Right lobe of liver (tissue), 6 donors: ENCODE measurements around the gene PDIA3. TPM values are rescaled to one million over a fixed set of nuclear protein-coding genes. Genes with fewer than 3 reads are reported as not detected.

Experiments
- ATAC-seq, 4 donors: fragments of 200-7000 bp; cut with Tn5 transposase; one replicate each; pipeline ENCODE4 v1.9.1; 2020; ENCODE audit warnings: mild to moderate bottlenecking in 4 of 4, moderate library complexity in 4 of 4
- DNase-seq, 3 donors: peaks; one replicate each; pipeline ENCODE4 v3.0.0-alpha.2; 2020
- H3K27ac ChIP-seq, 3 donors: fragments of 200-600 bp; one replicate each; pipeline ENCODE4 v1.8.0; 2022
- H3K27me3 ChIP-seq, 2 donors: fragments of 200-600 bp; one replicate each; pipeline ENCODE4 v1.8.0; 2022
- H3K36me3 ChIP-seq, 4 donors: fragments of 200-600 bp; sonication (generic) in 1 of 4; one replicate each; pipeline versions ENCODE4 v1.5.1 to v1.8.0; 2017 to 2022; ENCODE audit warnings: control low read depth in 1 of 4
- H3K4me1 ChIP-seq, 4 donors: fragments of 200-600 bp; sonication (generic) in 1 of 4; one replicate each; pipeline versions ENCODE4 v1.5.1 to v1.8.0; 2017 to 2022; ENCODE audit warnings: control low read depth in 1 of 4
- H3K4me3 ChIP-seq, 3 donors: fragments of 200-600 bp; one replicate each; pipeline ENCODE4 v1.8.0; 2022
- H3K9me3 ChIP-seq, 4 donors: fragments of 200-600 bp; sonication (generic) in 1 of 4; one replicate each; pipeline versions ENCODE4 v1.5.1 to v1.8.0; 2017 to 2022; ENCODE audit warnings: control low read depth in 1 of 4
- CTCF ChIP-seq, 4 donors: fragments of 200-600 bp in 3 of 4; fragments of 450-650 bp in 1 of 4; IDR thresholded peaks; one replicate each; pipeline versions ENCODE4 v1.5.1 to v1.8.0; 2016 to 2022; ENCODE audit warnings: antibody characterized with exemption in 4 of 4, mild to moderate bottlenecking in 2 of 4
- POLR2A ChIP-seq: fragments of 450-650 bp; IDR thresholded peaks from one replicate; pipeline ENCODE4 v1.6.1; 2017; ENCODE audit warnings: antibody characterized with exemption, mild to moderate bottlenecking
- WGBS: methylation state at CpG from one replicate; pipeline ENCODE4 v1.1.6; 2018; ENCODE audit warnings: low coverage, low lambda C conversion rate; ENCODE audit not compliant: insufficient coverage; ENCODE audit errors: missing lambda C conversion rate; 5-methylcytosine and 5-hydroxymethylcytosine counted together
- intact Hi-C, 2 donors: fragments of 100-400 bp; cut with DNase I; formaldehyde crosslinking; loops; one replicate each; pipeline versions ENCODE4 v1.11.2 to v1.14.1; 2022
- total RNA-seq, 6 experiments: library from RNA; depleted of rRNA in 2 of 6; stranded (reverse); fragments of >200 nt in 2 of 6; fragmentation: NEBNext Ultra II Directional in 3 of 6; extraction: Animal tissue kit (Norgen Biotek cat#: 25700) in 3 of 6; gene quantifications; one replicate each; pipeline versions ENCODE4 v1.1.0 to v1.2.4, GENCODE V29; 2016 to 2023
- donor health status: DM: no; HTN: yes; CAD: no.
- donor health status: DM: no; HTN: no; CAD: no.
- donor health status: DM: no; HTN: no; CAD: no.
- donor health status: DM: no; HTN: yes; CAD: no.
- donor health status: DM: no; HTN: yes; CAD: no.

Gene PDIA3
- total RNA-seq, 6 experiments from 2014 or later = 203 to 511 (median 317) TPM

- TF ChIP-seq CTCF (IDR thresholded peaks at IDR 0.05) (no peak), POLR2A (no peak)
- ATAC-seq (no peak), DNase-seq (no peak)
- H3K36me3 ChIP-seq = peaks cover 0 to 30% (median 19%) of the 10 kb centered on the region in 4 donors
- WGBS = 70% methylated on average over 5 of the region's 9 CpGs
- H3K27ac ChIP-seq = peak overlapping the region in 2 of 3 donors; percentile 14 to 99
- no peaks in the 10 kb centered on the region for H3K27me3 ChIP-seq
- H3K4me1 ChIP-seq = peaks cover 0 to 21% (median 8%) of the 10 kb centered on the region in 4 donors
- H3K9me3 ChIP-seq = no peaks in the 10 kb centered on the region
- intact Hi-C loops = no loop called here
- peak overlapping the region in 1 of 3 donors; percentile 93 for H3K4me3 ChIP-seq
Observed at GRCh38 chr15:43794269-43795037, 48.2 kb downstream of the PDIA3 start.

- H3K9me3 ChIP-seq = no peaks in the 10 kb centered on the region
- ATAC-seq = no peak
- H3K4me1 ChIP-seq = peaks cover 0 to 21% (median 8%) of the 10 kb centered on the region in 4 donors
- H3K4me3 ChIP-seq = no peak overlapping the region
- peaks cover 0 to 30% (median 19%) of the 10 kb centered on the region in 4 donors for H3K36me3 ChIP-seq
- WGBS = 74% methylated on average over 2 of the region's 2 CpGs
- intact Hi-C loops = no loop called here
- no peak for DNase-seq
- no peaks in the 10 kb centered on the region for H3K27me3 ChIP-seq
- H3K27ac ChIP-seq = peak overlapping the region in 2 of 3 donors; percentile 14 to 22
- TF ChIP-seq POLR2A = no peak
- TF ChIP-seq CTCF (IDR thresholded peaks at IDR 0.05) = no peak
Observed at GRCh38 chr15:43795197-43795596, 49.0 kb downstream of the PDIA3 start.

- TF ChIP-seq POLR2A (no peak), CTCF (IDR thresholded peaks at IDR 0.05) (no peak)
- Histone ChIP-seq H3K27ac (no peak overlapping the region), H3K27me3 (no peaks in the 10 kb centered on the region), H3K36me3 (peaks cover 0 to 30% (median 19%) of the 10 kb centered on the region in 4 donors), H3K4me3 (no peak overlapping the region), H3K4me1 (peaks cover 0 to 21% (median 8%) of the 10 kb centered on the region in 4 donors), H3K9me3 (no peaks in the 10 kb centered on the region)
- intact Hi-C loops = no loop called here
- ATAC-seq (no peak), DNase-seq (no peak)
Observed at GRCh38 chr15:43795997-43796396, 49.8 kb downstream of the PDIA3 start.

GRCh38 chr15:43796566-43796965 lies 50.3 kb downstream of the PDIA3 start:
- H3K9me3 ChIP-seq = no peaks in the 10 kb centered on the region
- no peak overlapping the region for H3K27ac ChIP-seq
- WGBS = 100% methylated on average over 1 of the region's 3 CpGs
- H3K4me3 ChIP-seq = no peak overlapping the region
- TF ChIP-seq CTCF (IDR thresholded peaks at IDR 0.05) (no peak), POLR2A (no peak)
- peaks cover 0 to 30% (median 19%) of the 10 kb centered on the region in 4 donors for H3K36me3 ChIP-seq
- ATAC-seq = no peak
- no peak for DNase-seq
- intact Hi-C loops = no loop called here
- peaks cover 0 to 23% (median 9%) of the 10 kb centered on the region in 4 donors for H3K4me1 ChIP-seq
- H3K27me3 ChIP-seq = no peaks in the 10 kb centered on the region
